Inflammatory macrophage treated with lipopolysaccharide for 4 hours (primary cell): ENCODE data around the gene C5orf15.
A peak's percentile ranks its signal among the peaks of the same experiment; 100 is the strongest.
"Not testable (repeated sequence)": the region's sequence is repeated elsewhere in the genome, so short reads cannot be mapped to it uniquely, and the experiment has no call there.

Experiments used
- DNase-seq: peaks from one replicate; pipeline ENCODE4 v3.0.0-alpha.2; 2020

Gene C5orf15

DNA sequence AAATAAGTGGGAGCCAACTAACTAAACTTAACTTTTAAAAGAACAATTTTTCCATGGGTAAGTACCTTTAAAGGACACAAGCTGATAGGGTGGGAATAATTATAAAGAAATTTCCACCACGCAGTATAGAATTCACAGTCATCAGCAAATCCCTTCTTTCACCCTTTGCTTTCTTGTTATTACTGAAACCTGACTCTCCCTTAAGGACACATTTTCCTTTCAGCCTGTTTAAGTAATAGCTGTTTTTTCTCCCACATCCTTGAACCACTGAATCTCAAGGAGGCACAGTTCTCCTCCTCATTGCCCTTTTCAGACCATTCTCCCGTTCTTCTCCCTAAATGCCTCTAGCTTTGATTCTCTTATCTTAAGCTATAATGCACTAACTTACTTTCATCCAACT lies 6.3 kb downstream of the C5orf15 start:
- no peak for DNase-seq

DNA sequence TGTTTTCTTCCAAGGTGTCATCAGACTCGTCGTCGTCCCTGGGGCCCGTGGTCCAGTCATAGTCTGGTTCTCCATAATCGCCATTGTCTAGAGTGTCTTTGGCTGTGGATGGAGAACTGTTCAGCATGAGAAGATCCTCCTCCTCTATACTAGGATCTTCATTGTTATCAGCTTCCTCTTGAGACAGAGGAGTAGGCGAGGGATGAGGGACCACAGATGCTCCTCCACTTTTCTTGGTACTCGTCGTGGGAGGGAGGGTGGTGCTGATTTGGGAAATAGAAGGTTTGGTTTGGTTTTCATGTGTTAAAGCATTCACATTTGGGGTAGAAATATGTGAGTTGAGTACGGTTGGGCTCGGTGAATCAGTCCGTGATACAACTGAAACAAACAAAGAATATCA lies 8.8 kb downstream of the C5orf15 start:
- DNase-seq: no peak

DNA sequence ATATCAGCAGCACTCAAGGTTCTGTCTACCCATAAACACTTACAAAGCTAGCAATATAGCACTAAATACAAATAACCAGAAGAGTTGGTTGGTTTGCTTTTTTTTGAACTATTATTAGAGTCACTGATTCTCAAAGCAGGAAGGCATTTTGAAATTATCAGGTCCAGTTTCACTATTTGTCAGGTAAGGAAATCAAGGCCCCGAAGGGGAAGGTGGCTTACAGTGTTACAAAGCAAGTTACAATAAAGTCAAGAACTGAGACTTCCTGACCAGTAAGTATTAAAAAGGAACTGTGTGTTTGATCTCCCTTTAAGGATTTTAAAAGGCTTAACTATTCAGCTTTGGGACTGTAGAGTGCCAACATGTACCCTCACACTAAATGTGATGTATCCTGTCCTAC lies 10.8 kb downstream of the C5orf15 start:
- no peak for DNase-seq

DNA sequence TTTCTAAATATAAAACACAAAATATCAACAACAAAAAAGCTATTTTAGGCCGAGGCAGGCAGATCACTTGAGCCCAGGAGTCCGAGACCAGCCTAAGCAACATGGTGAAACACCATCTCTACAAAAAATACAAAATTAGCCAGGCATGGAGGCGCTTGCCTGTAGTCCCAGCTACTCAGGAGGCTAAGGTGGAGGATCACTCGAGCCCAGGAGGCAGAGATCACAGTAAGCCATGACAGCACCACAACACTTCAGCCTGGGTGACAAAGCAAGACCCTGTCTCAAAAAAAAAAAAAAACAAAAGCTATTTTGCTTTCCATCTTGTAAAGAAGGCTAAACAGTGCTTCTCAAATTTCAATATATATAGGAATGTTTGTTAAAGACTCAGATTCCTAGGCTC lies 11.3 kb downstream of the C5orf15 start:
- DNase-seq: no peak

DNA sequence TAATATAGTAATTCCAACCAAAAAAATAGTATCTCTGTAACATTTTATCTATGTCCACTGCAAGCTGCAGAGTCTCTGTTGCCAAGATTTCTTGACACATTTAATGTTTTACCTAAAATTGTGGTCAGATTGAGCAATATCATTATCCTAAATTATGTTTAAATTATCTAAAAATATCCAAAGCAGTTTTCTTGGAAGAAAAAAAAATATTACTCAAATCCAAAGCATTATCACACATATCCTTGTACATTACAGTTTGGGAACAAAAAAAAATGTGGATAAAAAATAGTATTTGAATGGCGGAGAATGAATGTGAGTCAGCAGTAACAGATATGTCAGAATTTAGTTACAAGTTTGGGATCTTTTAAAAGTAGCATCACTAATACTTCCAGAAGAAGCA lies 12.2 kb downstream of the C5orf15 start:
- DNase-seq: not testable (repeated sequence)

DNA sequence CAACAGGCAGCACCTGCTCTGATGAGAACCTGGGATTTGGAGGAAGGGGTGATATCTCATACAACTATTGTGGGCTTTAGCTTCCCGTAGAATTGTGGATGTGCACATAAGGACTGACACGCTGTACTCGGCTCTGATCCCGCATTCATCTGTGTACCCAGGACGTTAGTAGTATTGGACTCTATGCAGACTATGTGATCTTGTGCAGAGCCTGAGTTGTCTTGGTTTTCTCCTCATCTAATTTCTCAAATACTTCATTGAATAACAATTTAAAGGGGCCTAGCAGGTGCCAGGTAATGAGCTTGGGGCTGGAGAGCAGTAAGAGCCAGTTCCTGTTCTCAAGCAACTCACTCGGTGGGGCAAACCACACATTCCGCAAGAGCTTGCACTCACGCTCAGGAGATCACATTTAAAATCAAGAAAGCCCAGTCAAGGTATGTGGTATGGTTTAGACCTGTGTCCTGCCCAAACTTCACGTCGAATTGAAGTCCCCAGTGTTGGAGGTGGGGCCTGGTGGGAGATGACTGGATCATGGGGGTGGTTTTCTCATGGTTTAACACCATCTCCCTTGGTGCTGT lies 14.8 kb downstream of the C5orf15 start:
- no peak for DNase-seq

DNA sequence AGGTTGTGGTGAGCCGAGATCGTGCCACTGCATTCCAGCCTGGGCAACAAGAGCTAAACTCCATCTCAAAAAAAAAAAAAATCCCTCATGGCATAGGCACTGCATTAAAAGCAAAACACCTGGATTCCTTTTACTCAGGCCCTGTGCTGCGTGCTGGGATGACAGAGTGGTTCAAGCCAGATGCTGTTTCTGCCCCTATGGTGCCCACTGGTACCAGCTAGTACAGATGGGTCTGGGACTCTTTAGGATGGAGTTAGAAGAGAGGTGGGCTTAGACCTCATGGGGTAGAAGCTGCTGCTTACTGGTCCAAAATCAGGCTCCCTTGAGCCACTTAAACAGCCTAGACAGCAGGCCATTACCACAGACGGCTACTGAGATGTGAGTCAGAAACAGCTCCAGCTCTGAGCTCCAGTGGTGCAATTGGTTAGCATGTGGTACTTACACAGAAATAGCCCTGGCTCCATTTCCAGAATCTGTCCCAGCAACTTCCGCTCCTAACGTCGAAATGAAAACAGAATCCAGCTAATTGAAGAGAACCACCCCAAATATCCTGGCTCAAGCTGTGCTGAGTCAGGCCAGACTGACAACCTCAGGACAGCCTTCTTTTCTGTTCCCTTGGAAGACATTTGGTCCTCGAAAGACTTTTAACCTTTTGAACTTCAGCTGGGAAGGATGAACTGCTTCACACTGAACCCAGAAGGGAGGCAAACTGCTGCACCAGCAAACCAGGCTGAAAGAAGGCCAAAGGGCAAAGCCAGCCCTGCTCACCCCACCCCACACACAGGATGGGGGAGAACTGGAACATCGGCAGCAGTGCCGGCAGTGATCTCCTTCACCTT lies 15.5 kb downstream of the C5orf15 start:
- DNase-seq: peak; percentile 42

DNA sequence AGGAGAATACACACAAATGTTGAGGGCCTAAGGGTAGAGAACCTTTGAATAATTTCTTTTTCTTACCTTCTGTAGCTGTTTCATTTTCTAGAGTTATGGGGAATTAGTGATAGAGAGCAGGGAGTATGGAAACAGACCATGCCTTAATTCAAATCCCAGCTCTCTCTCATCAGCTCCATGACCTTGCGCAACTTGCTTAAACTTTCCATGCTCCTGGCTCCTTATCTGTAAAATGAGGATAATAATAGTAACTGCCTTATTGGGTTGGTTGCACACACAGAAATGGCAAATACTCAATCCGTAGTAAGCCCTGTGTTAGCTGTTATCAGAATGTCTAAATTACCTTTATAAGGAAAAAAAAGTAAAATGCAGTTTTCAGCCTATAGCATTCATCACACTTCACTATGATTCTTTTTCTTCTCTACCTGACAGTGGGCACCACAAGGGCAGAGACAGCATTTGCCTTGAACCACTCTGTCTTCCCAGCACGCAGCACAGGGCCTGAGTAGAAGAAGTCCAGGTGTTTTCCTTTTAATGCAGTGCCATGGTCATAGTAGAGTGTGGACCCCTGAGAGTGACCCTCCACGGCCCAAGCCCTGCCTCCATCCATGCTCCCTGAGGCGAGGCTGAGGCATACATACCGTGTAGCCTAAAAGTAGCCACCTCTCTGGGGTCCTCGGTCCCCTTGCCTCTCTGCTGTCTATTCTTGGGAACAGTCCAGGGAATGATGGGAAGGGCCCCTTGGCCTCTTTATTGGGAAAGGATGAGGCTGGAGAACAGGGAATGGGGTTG lies 17.4 kb downstream of the C5orf15 start:
- no peak for DNase-seq

DNA sequence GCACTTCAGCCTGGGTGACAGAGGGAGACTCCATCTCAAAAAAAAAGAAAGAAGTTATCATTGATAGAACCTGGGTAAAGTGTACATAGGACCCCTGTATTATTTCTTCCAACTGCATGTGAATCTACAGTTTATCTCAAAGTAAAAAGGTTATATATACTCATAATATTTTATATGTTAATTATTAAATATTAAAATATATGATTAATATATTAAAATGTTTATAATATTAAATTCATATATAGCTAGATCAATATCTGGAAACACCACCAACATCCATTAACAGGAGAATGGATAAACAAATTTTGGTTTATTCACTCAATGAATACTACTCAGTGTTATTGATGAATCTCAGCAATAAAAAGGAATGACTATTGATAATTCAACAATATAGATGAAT lies 19.7 kb downstream of the C5orf15 start:
- no peak for DNase-seq

DNA sequence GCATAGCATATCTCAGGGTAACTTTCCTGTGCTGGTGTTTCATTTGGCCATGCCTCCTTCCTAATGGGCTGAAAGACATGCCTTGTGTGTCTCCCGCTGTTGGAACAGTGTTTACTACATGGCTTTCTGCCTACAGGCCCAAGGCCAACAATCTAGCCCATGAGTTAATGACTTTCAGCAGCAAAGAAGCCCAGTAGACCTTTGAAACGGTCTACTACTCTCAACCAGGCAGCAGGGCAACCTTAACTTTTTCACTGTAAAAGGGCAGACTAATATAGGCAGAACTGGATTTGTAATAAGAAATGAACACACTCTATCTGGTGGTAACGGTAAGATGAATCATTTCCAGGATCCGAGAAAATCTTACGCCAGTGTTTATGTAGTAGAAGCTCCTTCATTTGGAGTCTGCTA lies 21.0 kb downstream of the C5orf15 start:
- no peak for DNase-seq

DNA sequence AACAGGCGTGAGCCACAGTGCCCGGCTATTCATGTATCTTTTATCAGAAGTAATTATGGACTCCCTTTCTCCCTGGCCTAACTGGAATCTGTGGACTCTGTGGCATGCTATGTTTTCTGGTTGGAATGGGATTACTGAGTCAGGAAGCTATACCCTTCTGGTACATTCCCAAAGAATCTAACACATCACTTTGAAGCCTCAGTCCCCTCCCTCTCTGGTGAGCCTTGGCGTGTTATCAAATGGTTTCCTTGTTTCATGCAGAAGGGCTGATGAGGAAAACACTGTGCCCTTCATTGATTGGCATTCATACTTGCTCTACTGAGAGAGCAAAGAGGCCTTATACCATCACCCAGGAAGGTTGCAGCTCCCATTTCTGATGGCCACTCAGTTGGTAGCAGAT lies 22.9 kb downstream of the C5orf15 start:
- DNase-seq: no peak

DNA sequence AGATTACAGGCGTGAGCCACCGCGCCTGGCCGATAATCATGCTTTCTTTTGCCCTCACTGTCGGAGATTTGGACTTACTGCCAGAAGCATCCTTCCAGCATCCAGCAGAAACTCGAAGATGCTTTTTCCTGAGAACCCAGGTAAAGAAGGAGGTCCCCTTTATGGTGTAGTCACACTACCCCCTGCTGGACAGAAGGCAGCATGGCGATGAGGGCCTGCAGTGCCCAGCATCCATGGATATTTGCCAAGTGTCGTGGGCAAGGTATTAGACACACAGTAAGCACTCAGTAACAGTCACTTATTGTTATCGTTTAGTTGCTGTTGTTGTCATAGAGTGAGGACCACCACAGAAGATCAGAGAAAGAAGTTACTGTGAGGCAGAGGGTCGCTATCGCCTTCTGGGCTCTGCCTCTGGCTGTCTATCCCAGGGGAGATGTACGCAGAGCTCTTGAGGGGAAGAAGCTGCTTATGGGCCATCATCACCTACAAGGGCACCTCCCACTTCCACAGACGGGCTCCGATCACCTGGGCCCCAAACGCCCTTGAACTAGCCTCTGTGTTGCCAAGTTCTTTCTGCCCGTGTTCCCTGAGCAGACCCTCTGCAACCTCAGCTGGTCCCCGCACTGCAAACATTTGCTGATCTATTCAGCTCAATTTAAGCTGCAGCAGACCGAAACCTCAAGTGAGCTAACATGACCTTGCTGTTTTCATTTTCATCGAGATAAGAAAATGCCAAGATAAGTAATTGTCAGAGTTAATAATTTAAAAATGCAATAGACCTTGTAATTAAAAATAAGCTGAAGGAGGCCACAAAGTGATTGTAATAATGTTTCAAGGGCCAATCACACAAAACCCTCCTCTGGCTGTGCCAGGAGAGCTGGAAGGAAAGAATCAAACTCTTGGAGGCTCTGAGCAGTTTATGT lies 23.9 kb downstream of the C5orf15 start:
- DNase-seq: peak; percentile 49

DNA sequence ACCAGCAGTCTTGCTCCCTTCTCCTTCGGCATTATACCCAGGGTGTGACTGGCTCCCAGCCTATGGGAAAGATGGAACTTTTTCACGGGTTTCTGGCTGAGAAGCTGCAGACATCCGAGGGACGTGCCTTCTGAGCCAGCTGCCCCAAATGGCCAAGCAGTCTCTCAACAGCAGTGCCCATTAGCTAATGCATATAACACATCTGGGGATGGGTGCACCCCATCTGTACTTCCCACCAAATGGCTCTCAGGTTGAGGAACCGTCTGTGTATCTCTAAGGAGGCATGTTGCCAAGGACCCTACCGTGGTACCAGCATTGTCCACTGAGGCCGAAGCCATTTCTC lies 25.0 kb downstream of the C5orf15 start:
- DNase-seq: no peak

DNA sequence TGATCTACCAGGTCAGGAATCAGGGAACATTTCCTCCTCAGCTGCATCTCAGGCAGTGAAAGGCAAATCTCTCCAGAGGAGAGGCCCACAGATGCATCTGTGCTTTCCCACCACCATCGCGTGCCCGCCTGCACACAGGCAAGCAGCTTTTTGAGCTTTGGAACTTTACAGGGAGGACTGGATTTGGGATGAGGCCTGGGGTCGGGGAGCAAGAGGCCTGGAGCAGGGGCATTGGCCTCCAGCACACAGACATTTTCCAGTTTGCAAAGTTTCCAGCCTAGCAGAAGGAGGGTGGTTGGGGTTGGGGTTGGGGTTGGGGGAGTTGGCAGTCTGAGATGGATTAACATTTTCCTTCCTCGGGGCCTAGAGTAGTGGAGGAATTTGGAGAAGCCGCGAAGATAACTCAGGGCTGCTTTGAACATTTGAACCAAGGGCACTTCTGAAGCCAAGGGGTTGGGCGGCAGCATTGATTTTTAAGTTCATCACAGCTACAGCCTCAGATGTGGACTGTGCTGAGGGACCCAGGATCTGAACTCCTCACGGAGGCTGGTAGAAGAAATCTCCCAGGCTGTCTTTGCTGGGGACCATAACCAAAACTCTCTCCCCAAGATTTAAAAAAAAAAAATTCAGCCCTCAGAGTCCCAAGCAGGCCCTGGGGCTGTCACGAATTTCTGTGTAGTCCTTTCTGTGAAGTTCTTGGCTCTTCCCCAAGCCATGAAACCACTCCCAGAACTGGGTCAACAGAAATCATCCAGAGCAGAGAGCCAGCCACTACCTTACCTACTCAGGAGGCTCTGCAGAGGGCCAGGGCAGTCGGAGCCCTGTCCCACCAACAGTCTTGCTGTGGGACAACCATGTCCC lies 25.6 kb downstream of the C5orf15 start:
- DNase-seq: no peak

DNA sequence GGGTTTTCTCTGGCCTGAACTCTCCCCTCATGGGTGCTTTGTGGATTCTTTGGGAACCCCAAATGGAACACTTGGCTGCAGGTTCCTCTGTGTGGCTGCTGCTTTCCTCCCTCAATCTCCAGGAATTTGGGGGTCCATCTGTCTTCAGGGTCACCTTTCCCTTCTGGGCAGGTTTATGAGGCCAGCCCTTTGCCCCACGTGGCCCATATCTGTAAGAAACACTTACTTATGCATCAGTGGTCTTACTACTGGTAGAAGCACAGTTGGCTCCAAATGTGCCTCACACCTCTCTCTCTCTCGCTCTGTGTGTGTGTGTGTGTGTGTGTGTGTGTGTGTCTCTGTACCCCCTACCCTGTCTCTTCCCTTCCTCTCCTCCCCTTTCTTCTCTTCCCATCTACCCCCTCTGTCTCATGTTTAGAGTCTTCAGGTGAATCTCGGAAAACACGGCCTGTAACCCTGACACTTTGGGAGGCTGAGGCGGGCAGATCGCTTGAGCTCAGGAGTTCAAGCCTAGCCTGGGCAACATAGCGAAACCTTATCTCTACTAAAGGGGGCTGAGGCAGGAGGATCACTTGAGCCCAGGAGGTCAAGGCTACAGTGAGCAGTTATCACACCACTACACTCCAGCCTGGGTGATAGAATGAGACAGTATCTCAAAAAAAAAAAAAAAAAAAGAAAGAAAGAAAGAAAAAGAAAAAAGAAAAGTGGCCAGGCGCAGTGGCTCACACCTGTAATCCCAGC lies 26.8 kb downstream of the C5orf15 start:
- DNase-seq: no peak

DNA sequence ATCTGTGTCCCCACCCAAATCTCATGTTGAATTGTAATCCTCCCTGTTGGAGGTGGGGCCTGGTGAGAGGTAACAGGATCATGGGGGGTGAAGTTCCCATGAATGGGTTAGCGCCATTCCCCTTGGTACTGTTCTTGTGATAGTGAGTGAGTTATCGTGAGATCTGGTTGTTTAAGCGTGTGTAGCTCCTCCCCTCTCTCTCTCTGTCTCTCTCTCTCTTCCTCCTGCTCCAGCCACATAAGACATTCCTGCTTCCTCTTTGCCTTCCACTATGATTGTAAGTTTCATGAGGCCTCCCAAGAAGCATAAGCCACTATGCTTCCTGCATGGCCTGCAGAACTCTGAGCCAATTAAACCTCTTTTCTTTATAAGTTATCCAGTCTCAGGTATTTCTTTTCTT lies 28.8 kb downstream of the C5orf15 start:
- peak; percentile 9 for DNase-seq

DNA sequence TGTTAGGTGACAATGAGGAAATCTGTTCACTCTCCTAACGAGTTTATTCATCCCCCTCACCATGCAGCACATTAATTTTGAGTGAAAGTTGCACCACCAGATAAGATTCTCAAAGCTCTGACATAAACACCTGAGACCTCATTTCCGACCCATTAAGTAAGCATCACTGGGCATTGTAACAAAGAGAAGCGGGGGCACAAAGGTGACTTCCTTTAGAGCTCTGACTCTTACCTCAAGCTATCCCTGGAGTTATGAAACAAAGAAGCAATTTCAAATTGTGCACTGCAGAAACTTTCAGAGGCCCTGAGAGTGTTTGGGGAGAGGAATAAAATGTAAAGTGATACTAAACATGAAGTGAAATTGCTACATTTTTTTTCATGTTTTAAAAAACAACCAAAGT lies 29.5 kb downstream of the C5orf15 start:
- no peak for DNase-seq

DNA sequence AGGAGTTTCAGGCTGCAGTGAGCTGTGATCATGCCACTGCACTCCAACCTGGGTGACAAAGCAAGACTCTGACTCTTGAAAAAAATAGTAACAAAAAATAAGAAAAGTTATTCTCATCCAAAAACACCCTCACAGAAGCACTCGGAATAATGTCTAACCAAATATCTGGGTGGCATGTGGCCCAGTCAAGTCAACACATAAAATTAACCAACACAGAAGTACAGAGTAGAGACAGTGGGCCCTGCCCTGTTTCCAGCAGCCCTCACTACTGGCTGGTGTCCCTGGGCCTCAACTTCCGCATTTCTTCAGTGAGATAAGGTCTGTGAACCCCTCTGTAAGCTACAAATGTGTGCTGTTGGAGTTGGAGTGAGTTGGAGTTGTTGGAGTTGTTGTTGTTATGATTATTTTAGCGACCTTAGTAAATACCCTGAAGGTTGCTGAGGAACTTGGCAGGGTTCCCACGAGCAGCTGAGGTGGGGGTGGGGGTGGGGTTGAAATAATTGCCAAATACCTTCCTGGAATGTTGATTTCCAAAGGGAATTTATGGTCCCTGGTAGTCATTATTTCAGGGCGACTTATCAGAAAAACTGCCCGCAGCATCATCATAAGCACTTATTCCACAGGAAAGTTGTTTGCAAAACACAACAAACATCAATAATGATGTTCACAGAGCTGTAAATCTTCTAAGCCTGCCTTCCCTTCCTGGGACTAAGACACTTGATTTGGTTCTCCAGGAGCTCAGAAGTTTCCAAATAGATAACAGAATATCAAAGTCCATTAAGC lies 30.2 kb downstream of the C5orf15 start:
- no peak for DNase-seq

DNA sequence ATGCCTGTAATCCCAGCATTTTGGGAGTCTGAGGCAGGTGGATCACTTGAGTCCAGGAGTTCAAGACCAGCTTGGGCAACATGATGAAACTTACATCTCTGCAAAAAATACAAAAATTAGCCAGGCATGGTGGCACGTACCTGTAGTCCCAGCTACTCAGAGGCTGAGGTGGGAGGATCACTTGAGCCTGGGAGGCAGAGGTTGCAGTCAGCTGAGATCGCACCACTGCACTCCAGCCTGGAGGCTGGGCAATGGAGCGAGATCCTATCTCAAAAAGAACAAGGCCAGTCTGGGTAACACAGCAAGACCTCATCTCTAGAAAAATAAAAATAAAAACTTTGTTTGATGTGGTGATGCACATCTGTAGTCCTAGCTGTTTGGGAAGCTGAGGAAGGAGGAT lies 30.8 kb downstream of the C5orf15 start:
- not testable (repeated sequence) for DNase-seq

DNA sequence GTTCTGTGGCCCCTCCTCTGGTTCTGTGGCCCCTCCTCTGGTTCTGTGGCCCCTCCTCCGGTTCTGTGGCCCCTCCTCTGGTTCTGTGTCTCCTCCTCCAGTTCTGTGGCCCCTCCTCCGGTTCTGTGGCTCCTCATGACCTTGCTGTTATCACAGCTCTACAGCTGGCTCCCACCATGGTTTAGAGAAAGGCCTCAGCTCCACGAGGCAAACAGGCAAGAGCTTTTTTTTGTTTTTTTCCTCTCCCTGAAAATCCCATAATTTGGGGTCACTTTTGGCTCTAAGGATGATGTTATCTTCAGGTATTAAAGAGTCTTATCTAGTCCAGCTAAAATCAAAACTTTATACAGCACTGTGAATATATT lies 31.8 kb downstream of the C5orf15 start:
- no peak for DNase-seq
